OCI-LY1 (cell line): ENCODE measurements around the gene PLAAT2.

ENCODE experiments used
- CTCF ChIP-seq: fragments of 200-600 bp; sonication (generic), shearing (Covaris generic); IDR thresholded peaks from 2 replicates; pipeline ENCODE4 v1.5.1; 2017; ENCODE audit warnings: mild to moderate bottlenecking, antibody characterized with exemption, low read length, moderate library complexity, mixed read lengths
- EZH2 ChIP-seq: fragments of 200-600 bp; sonication (generic), shearing (Covaris generic); IDR thresholded peaks from 2 replicates; pipeline ENCODE4 v1.8.0; 2017; ENCODE audit warnings: borderline replicate concordance, mixed run types, mild to moderate bottlenecking, antibody characterized with exemption, low read length, moderate library complexity, mixed read lengths

DNA sequence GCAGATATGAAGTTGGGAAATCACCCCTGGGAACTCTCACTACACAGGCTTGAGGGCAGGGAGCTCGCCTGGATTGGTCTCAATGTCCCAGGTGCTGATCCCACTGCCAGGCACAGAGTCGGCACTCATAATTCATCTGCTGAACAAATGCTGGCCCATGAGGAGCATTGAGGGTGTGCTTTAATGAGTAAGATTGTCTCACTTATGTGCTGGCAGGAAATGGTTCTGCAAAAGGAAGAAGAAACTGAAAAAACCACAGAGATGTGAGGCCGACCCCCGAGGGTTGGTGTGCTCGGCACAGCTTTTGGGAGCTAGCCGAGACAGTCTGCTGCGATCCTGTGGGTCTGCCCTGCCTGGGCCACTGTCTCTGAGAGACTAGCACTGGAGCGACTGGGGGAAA, 9.4 kb downstream of the PLAAT2 start:
- no peak for TF ChIP-seq CTCF
- no peak for TF ChIP-seq EZH2
